ENCODE measurements around the gene PDE2A.
A peak's percentile ranks its signal among the peaks of the same experiment; 100 is the strongest.

- TF ChIP-seq POLR2A (IDR thresholded peaks at IDR 0.05; ENCODE audit: low read depth) (no peak), CTCF (IDR thresholded peaks at IDR 0.05) (peak in 2 of 3 experiments; percentile 21 to 39), EP300 (IDR thresholded peaks at IDR 0.05) (no peak)
Measured at GRCh38 chr11:72609045-72609444, 65.2 kb downstream of the PDE2A start.

Measured in esophagus muscularis mucosa (tissue), 4 donors.